Measurements from ENCODE around the gene SECTM1. TPM values are rescaled to one million over a fixed set of nuclear protein-coding genes. Genes with fewer than 3 reads are reported as not detected.
"Not testable (repeated sequence)": the region's sequence is repeated elsewhere in the genome, so short reads cannot be mapped to it uniquely, and the experiment has no call there.

The SECTM1 gene
- total RNA-seq (2014; rRNA removed; shearing (Covaris generic)): 2.9 and 3.2 TPM in 2 replicates

DNA sequence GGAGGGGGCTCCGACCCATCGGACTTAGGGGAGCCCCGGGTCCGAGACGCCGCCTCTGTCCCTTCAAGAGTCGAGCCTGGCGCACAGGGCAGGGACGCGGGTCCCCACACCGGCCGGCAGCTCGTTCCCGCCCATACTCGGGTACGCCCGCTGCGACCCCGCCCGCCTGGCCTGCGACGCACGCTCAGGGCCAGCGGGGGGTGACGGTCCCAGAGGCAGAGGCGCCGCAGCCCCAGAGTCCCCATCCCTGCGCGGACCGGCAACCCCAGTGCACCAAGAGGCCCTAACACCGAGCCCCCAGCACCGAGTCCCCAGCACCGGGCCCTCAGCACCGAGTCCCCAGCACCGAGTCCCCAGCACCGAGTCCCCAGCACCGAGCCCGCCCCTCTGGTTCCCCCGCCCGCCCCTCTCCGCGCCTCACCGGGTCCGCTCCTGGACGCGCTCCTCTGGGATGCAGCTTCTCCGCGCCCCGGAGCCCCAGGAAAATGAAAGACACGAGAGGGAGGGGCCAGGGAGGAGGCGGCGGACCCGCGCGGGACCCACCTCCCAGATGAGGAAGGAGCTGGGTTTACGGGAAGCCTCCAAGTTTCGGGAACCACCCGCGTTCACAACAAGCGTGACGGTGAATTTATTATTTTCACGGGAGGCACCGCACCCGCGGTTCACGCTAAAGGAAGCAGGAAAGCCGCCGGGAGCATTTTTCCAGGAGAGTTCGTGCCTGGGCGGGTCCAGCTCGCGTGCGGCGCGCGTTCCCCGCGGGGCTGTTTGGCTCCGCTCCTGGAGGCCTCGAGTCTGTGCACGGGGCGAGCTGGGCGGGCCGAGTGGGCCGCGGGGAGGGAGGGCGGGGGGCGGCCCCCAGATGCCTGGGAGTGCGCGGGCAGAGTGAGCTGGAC lies at the start of gene SECTM1:
Gene SECTM1 (minus strand): TSS at position 488 of the 893 bp plus-strand sequence. CDS start 6,526 bp downstream, outside the sequence.
- no peak for DNase-seq (ENCODE audit: low spot score)

DNA sequence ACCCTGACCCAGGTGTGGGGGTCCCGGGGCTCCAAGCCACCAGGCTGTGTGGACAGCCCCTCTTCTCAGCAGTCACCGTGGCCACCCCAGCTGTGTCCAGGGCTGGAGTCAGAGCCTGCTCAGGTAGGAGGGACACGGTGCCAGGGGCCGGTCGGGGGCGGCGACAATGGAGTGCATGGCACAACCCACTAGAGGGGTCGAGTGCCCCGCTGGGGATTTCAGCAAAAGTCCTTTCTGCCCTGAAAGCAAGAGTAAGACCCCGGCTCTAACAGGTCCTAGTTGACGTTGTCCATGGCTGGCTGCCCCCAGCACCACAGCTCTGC lies 49.3 kb upstream of the SECTM1 start:
- no peak for DNase-seq (ENCODE audit: low spot score)

DNA sequence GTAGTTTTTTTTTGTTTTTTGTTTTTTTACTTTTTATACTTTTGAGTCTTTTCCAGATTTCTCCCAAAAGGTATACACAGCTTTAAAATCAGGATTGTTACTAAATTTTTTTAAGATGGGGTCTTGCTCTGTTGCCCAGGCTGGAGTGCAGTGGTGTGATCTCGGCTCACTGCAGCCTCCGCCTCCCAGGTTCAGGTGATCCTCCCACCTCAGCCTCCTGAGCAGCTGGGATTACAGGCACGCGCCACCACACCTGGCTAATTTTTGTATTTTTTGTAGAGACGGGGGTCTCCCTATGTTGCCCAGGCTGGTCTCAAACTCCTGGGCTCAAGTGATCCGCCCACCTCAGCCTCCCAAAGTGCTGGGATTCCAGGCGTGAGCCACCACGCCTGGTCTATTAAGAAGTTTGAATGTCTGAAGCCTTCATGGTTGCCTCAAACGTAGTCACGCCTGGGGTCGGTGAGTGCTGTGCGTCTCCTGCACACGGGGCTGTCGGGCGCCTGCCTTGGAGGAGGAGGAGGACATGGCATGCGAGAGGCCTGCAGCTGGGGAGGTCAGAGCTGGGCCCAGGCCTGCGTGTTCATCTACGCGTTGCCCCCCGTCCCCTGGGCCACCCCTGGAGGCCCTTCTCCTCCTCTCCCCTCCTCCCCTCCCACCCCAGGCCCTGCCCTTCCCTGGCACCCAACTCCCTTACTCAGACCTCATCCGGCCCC lies 48.8 kb upstream of the SECTM1 start:
- DNase-seq (ENCODE audit: low spot score): not testable (repeated sequence)

- not testable (repeated sequence) for DNase-seq (ENCODE audit: low spot score)
Observed at GRCh38 chr17:82381703-82382009, 48.1 kb upstream of the SECTM1 start.

- DNase-seq (ENCODE audit: low spot score): no peak
Observed at GRCh38 chr17:82380860-82381702, 47.5 kb upstream of the SECTM1 start.

- no peak for DNase-seq (ENCODE audit: low spot score)
Observed at GRCh38 chr17:82378741-82379021, 45.1 kb upstream of the SECTM1 start.

DNA sequence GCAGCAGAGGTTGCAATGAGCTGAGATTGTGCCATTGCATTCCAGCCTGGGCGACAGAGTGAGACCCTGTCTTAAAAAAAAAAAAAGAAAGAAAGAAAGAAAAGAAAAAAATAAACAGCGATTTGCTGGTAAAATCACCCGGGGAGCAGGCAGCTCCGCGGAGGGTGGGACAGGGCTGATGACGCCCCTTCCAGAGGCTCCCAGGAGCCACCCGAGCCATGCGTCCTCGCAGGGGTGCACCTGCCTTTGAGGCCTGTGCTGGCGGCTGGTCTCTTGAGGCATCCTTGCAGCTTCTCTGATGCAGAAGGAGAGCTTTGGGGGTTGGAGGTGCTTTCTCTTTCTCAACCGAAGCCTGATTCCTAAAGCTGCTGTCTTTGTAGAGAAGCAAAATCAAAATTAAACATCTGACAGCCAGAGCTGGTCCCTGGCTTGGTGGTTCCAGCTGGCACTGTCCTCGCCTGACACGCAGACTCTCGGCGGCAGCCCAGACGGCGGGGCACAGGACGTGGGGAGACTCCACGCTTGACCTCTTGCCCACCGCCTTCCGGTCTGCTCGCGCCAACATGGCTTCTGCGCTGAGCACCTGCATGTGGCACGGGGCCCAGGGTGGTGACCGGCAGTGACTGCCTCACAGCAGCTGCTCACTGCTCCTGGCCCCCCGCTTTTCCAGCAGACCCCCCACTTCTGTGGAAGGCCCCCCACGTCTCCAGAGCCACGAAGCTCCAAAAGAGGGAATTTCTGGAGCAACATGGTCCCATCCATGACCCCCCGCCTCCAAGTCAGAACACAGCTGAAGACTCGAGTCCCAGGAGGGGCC lies 44.6 kb upstream of the SECTM1 start:
- no peak for DNase-seq (ENCODE audit: low spot score)

DNA sequence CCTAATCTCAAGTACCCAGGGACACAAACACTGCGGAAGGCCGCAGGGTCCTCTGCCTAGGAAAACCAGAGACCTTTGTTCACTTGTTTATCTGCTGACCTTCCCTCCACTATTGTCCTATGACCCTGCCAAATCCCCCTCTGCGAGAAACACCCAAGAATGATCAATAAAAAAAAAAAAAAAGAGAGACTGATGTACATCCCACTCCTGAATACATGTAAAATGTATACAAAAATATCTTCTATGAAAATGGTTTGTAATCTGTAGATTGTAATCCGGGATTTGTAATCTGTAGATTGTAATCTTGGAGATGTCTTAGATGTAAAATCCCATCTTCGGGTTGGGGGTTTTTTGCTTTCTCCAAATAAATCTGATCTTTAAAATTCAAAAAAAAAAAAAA lies 43.7 kb upstream of the SECTM1 start:
- not testable (repeated sequence) for DNase-seq (ENCODE audit: low spot score)

- no peak for DNase-seq (ENCODE audit: low spot score)
Observed at GRCh38 chr17:82376042-82376730, 42.6 kb upstream of the SECTM1 start.

- no peak for DNase-seq (ENCODE audit: low spot score)
Observed at GRCh38 chr17:82375359-82376041, 41.9 kb upstream of the SECTM1 start.

DNA sequence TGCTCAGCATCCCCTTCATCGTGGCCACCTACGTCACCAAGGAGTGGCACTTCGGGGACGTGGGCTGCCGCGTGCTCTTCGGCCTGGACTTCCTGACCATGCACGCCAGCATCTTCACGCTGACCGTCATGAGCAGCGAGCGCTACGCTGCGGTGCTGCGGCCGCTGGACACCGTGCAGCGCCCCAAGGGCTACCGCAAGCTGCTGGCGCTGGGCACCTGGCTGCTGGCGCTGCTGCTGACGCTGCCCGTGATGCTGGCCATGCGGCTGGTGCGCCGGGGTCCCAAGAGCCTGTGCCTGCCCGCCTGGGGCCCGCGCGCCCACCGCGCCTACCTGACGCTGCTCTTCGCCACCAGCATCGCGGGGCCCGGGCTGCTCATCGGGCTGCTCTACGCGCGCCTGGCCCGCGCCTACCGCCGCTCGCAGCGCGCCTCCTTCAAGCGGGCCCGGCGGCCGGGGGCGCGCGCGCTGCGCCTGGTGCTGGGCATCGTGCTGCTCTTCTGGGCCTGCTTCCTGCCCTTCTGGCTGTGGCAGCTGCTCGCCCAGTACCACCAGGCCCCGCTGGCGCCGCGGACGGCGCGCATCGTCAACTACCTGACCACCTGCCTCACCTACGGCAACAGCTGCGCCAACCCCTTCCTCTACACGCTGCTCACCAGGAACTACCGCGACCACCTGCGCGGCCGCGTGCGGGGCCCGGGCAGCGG lies 41.2 kb upstream of the SECTM1 start:
- no peak for DNase-seq (ENCODE audit: low spot score)

DNA sequence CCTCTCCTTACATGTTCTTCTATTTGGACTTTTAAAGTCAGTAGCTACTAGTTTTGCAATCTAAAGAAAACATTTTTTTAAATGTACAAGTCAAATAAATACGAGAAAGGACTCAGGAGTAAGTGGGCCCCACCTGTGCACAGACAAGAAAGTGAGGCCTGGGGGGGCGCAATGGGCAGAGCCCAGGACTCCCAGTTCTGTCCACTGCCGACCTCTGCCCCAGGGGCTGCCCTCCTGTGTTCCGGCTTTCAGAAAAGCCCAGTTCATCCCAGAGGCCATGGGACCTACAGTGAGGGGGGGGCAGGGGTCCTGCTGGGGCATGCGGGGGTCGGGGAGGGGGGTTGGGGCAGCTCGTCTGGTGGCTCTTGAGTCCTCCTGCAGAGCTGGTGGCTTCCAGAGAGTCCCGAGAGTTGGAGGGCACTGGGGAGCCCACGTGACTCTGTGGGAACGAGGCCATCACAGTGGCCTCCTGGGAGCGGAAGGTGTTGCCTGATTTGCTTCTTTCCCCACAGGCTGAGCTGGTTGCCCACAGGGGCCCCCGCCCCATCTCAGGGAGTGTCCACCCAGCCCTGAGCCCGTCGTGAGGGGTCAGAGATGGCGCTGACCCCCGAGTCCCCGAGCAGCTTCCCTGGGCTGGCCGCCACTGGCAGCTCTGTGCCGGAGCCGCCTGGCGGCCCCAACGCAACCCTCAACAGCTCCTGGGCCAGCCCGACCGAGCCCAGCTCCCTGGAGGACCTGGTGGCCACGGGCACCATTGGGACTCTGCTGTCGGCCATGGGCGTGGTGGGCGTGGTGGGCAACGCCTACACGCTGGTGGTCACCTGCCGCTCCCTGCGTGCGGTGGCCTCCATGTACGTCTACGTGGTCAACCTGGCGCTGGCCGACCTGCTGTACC lies 40.4 kb upstream of the SECTM1 start:
- no peak for DNase-seq (ENCODE audit: low spot score)

- DNase-seq (ENCODE audit: low spot score): not testable (repeated sequence)
Observed at GRCh38 chr17:82373072-82373452, 39.5 kb upstream of the SECTM1 start.

GRCh38 chr17:82372249-82373071 lies 38.9 kb upstream of the SECTM1 start:
- DNase-seq (ENCODE audit: low spot score): no peak

DNA sequence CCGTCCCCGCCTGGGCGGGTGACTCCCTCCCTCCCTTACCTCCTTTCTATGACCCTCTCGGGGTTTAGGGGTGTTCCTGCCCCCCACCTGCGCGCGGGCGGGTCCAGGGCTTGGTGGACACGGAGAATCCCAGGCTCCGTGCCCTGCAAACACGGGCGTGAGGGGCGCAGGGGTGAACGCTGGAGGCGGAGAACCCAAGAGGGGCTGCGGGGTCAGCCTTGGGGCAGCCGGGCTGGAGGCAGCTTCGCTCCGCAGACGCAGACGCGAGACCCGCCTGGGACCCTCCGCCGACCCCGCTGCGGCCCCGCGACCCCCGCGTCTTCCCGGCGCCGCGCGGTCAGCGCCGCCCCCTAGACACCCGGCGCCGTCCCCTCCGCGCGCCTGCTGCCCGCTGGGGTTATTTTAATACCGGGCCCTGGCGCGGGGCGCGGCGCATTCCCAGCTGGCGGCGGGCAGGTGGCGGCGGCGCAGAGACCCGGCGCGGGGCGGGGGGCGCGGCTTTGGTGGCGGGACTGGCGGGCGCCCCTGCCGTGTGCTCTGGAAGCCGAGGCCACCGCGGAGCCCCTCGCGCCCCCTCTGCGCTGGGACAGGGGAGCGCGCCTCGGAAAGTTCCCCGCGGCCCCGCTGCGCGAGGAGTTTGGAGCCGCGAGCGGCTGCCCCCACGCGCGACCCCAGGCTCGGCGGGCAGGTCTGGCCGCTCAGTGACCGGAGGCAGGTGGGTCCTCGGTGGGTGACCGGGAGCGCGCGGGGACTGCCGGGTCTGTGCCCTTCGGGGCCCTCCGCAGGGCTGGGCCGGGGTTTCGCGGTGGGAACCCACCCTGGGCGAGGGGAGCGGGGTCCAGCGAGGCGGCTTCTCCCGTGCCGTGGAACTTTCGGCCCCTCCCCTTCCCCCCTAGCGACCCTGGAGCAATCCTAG lies 38.0 kb upstream of the SECTM1 start, which contains the start of gene UTS2R:
Gene UTS2R (plus strand): TSS at position 433 of the 916 bp plus-strand sequence. CDS start 2,560 bp downstream, outside the sequence.
- no peak for DNase-seq (ENCODE audit: low spot score)

Measured in HT-29 (cell line).